GM21447 (cell line): Measurements from ENCODE around the gene ZNF778.
"Not testable (repeated sequence)": the region's sequence is repeated elsewhere in the genome, so short reads cannot be mapped to it uniquely, and the experiment has no call there.

Experiments used
- ATAC-seq: cut with Tn5 transposase; IDR thresholded peaks from one replicate; pipeline ENCODE4 v1.9.1; 2021; ENCODE audit not compliant: unreplicated experiment

The ZNF778 gene

GRCh38 chr16:89210904-89211515, 6.5 kb upstream of the ZNF778 start:
- ATAC-seq: no peak

GRCh38 chr16:89216315-89217137, 977 bp upstream of the ZNF778 start:
- peak; percentile 55 for ATAC-seq

GRCh38 chr16:89217138-89217387, 440 bp upstream of the ZNF778 start:
- ATAC-seq: no peak

- ATAC-seq: no peak
Measured at GRCh38 chr16:89219365-89219764, 1.9 kb downstream of the ZNF778 start.

- no peak for ATAC-seq
Measured at GRCh38 chr16:89221604-89222003, 4.1 kb downstream of the ZNF778 start.

- ATAC-seq: no peak
Measured at GRCh38 chr16:89222931-89223330, 5.4 kb downstream of the ZNF778 start.

- ATAC-seq: no peak
Measured at GRCh38 chr16:89224665-89225064, 7.2 kb downstream of the ZNF778 start.

GRCh38 chr16:89230255-89230654, 12.8 kb downstream of the ZNF778 start:
- no peak for ATAC-seq

- ATAC-seq: no peak
Measured at GRCh38 chr16:89232107-89232506, 14.6 kb downstream of the ZNF778 start.

GRCh38 chr16:89233678-89234490, 16.4 kb downstream of the ZNF778 start:
- ATAC-seq: no peak

GRCh38 chr16:89237733-89238132, 20.2 kb downstream of the ZNF778 start:
- ATAC-seq: no peak

GRCh38 chr16:89241187-89242007, 23.9 kb downstream of the ZNF778 start:
- ATAC-seq: peak; percentile 57

GRCh38 chr16:89242795-89243200, 25.3 kb downstream of the ZNF778 start:
- no peak for ATAC-seq

GRCh38 chr16:89243664-89244063, 26.2 kb downstream of the ZNF778 start:
- ATAC-seq: no peak

- ATAC-seq: not testable (repeated sequence)
Measured at GRCh38 chr16:89244264-89244663, 26.8 kb downstream of the ZNF778 start.

- no peak for ATAC-seq
Measured at GRCh38 chr16:89244754-89245153, 27.3 kb downstream of the ZNF778 start.

- ATAC-seq: no peak
Measured at GRCh38 chr16:89246383-89246902, 28.9 kb downstream of the ZNF778 start.

- peak; percentile 64 for ATAC-seq
Measured at GRCh38 chr16:89246903-89247733, 29.6 kb downstream of the ZNF778 start.

- not testable (repeated sequence) for ATAC-seq
Measured at GRCh38 chr16:89247734-89248075, 30.2 kb downstream of the ZNF778 start.
